Activated CD4-positive, CD25-positive, alpha-beta regulatory T cell treated with anti-CD3 and anti-CD28 coated beads, Interleukin-2, amount 50 U/mL, for 24 hours (primary cell): ENCODE data around the gene NCOA5.

ENCODE experiments used
- ATAC-seq, 2 donors: fragments of 150-1000 bp; cut with Tn5 transposase; one replicate each; pipeline ENCODE4 v1.10.0; 2021; ENCODE audit warnings: mild to moderate bottlenecking in 1 of 2, moderate library complexity in 1 of 2

The NCOA5 gene

GRCh38 chr20:46089417-46090388, at the start of gene NCOA5:
NCOA5 (minus strand) TSS chr20:46089962; CDS start chr20:46079424, 10,538 bp downstream.
- ATAC-seq = peak; percentile 86 to 87

DNA sequence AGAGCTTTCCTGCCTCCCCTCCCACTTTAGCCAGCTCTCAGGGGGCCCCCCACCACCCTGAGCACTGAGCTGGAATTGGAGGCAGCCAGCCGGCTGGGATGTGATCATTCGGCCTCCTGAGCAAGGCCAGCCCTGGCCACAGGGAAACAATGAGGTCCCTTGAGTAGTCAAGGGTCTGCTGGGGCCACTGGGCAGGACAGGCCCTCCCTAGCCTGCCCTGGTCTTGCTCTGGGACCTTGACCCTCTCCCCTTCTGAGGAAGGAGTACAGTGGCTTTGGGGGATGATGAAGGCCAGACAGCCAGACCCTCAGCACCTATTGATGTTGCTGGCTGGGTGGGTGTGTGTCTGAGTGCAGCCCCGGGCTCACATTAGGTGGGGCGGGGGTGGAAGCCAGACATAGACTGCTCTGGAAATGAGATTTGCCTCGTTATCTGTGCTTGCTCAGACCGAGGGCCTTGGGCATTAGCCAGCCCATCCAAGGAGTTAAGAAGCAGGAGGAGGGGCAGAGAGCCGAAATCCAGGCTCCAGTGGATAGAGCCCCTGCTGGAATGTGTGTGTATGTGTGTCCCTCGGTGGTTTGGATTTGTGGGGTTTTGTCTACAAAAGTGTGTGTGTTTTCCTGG, 49.6 kb upstream of the NCOA5 start:
- no peak for ATAC-seq

DNA sequence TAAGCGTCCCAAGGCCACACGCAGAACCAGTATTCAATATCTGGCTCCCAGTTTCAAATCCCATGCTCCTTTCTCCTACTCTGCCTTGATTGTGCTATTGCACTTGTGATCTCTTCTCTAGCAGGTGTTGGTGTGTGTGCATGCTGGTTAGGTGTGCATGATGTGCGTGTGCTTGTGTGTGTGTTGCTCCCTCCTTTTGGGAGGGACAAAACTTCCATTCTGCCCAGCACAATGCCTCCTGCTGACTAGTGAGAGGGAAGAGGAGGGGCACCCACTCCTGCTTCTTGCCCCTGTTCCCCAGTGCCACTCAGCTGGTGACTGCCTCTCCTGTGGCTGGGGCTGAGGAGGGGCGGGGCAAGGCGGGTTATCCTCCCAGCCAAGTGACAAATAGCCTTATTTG, 48.1 kb upstream of the NCOA5 start:
- no peak for ATAC-seq

GRCh38 chr20:46135856-46136633, 46.3 kb upstream of the NCOA5 start:
- ATAC-seq = no peak

- ATAC-seq = no peak
Measured at GRCh38 chr20:46134716-46135115, 45.0 kb upstream of the NCOA5 start.

- ATAC-seq = no peak
Measured at GRCh38 chr20:46133886-46134654, 44.3 kb upstream of the NCOA5 start.

DNA sequence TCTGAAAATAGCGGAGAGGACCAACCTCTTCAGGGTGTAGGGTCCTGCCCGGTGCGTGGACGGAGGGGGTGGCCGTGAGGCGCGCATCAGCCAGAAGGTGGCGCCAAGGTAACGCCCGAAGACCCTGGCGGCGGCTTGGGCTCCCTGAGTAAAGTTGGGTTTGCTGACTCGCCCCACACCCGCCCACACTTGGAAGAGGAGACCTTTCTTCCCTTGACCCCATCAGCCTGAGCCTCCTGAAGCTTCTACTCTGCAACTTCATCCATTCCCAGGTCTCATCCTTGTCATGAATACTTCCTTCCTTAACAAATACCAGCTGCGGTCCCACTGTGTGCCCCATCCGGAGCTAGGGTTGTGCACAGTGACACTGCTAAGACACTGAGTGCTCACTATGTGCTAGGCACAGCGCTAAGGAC, 43.0 kb upstream of the NCOA5 start:
- ATAC-seq = peak; percentile 62 to 66

GRCh38 chr20:46131396-46131795, 41.6 kb upstream of the NCOA5 start:
- ATAC-seq = no peak

DNA sequence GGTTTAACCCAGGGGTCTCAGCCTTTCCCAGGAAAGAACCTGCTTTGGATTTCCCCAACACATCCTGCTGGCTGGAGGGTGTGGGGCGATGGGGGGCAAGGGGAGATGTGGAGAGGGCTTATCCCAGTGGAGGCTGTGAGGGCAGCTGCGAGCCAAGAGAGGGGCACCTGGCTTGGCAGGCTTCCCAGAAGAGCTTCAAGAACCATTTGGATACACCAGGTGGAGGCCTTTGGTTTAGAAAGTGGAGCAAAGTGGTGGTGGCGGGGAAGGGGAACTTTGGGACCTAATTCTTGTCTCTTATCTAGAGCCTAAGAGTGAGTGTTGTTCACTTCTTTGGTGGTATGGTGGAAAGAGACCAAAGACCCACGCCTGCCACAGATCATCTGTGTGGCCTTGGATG, 40.8 kb upstream of the NCOA5 start:
- peak in 1 of 2 donors; percentile 17 for ATAC-seq

DNA sequence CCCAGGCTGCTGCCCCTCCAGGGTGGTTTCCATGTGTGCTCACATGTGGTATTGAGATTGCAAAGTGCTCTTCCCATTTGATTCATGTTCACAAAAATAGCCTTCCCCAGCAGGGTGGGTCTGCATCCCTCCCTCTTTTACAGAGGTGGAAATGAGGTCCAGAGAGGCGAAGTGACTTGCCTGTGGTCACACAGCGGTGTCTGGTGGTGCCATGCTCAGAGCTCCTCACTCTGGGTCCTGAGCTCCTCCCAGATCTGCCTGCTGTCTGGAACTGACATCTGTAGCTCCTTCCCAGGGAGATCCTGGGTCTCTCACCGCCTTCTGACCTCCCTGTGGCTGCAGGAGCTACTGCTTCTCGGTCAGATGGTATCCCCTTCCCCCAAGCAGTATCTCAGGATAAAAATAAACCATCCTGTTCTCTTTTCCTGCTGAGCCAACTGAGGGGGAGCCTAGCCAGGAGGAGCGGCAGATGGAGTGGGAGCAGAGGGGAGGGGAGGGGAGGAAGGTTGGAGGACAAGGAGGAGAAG, 40.3 kb upstream of the NCOA5 start:
- ATAC-seq = peak in 1 of 2 donors; percentile 33

- no peak for ATAC-seq
Measured at GRCh38 chr20:46128310-46129151, 38.8 kb upstream of the NCOA5 start.

DNA sequence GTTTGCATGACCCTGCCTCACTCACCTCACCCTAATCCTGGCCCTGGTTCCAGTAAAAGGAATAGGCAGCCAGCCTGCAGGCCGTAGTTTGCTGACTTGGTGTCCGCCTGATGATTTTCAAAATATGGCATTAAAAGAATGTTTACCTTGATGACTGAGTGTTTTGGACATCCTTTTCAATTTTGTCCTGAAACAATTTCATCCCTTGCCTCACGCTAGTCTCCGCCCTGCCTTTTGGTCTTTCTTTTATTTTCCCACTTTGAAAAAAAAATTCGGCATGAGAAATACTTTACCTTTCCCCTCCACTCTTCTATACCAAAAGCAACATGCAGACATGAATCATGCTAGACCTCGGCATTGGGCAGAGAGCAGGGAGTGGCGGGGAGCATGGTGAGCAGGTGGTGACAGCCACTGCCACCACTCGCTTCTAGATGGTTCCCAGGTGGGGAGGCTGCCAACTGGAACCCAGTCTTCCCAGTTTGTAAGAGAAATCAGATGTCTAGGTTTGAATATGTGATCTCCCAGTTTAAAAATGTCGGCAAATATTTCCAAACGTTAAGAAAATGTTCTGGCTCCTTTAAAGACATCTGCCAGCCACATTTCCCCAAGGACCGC, 37.7 kb upstream of the NCOA5 start:
- ATAC-seq = no peak

DNA sequence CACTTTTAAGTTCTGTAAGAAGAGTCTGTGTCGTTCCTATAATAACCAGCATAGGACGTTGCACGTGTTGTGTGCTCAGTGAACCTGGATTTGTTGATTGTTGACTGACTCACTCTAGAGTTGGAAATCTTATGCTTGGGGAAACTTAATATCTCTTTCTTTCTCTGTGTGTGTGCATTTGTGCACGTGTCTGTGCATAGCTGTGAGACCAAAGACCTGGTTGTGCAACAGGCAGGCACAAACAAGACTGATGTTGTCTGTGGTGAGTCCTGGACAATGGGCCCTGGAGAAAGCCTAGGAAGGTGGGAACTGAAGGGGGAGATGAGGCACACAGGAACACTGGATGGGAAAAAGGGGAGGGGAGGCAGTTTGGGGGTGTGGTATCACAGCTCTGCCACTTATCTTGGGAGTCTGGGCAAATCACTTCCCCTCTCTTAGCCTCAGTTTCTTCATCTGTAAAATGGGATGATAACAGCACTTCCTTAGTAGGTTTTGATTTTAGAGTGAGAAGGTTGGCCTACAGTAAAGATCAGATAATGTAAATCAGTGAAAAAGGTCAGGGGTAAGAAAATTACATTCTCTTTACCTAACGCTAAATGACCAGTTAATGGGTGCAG, 36.8 kb upstream of the NCOA5 start:
- no peak for ATAC-seq

- no peak for ATAC-seq
Measured at GRCh38 chr20:46123482-46124245, 33.9 kb upstream of the NCOA5 start.

DNA sequence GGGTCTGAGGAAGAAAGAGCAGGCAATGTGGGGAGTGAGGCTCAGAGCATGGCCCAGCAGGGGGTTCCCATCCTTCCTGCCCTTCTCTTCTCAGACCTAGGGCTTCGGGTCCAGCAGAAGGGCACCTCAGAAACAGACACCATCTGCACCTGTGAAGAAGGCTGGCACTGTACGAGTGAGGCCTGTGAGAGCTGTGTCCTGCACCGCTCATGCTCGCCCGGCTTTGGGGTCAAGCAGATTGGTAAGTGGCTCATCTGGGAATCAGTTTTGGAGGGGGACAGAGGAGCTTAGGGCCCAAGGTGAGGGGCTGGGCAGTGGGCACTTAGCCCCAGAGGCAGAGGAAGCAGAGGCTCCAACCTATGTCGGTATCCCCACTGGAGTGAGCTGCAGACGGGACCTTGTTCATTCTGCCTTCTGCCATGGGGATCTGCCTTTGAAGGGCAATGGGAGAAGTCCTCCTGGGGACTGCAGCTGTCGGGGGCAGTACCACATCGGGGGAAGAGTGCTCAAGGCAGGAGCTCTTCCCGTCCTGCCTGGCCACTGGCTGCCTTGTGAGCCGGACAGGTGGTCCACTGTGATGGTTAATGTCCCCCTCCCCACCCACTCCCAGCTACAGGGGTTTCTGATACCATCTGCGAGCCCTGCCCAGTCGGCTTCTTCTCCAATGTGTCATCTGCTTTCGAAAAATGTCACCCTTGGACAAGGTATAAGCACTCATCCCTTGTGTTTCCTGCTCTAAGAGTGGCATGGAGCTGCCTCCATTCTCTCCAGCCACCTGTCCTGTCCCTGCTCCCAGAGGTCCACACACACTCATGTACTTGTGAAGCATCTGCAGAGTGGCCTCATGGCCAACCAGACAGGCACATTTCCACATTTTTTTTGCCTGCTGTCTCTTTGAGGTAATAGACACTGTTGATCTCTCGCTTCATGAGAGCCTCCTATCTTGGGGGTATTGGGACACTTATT, 33.0 kb upstream of the NCOA5 start:
- ATAC-seq = no peak

- ATAC-seq = no peak
Measured at GRCh38 chr20:46122071-46122470, 32.3 kb upstream of the NCOA5 start.

GRCh38 chr20:46121184-46121930, 31.6 kb upstream of the NCOA5 start:
- no peak for ATAC-seq
